Spleen (tissue), 11 donors: ENCODE results near the gene NCAPH2. TPM values are rescaled to one million over a fixed set of nuclear protein-coding genes. Genes with fewer than 3 reads are reported as not detected.
A peak's percentile ranks its signal among the peaks of the same experiment; 100 is the strongest.

ENCODE experiments used
- DNase-seq: peaks from one replicate; pipeline ENCODE4 v3.0.0-alpha.2; 2020
- H3K27ac ChIP-seq, 8 donors: fragments of 200-600 bp; sonication (generic) in 7 of 8; 1 replicate in 4 of 8; 2 replicates in 4 of 8; pipeline versions ENCODE4 v1.5.0 to v1.8.0; 2016 to 2021; ENCODE audit warnings: inconsistent platforms in 4 of 8, mild to moderate bottlenecking in 4 of 8, moderate library complexity in 1 of 8
- H3K27me3 ChIP-seq, 7 donors: fragments of 200-600 bp; sonication (generic) in 6 of 7; replicated peaks in 1 of 7; 1 replicate in 4 of 7; 2 replicates in 3 of 7; pipeline versions ENCODE4 v1.5.0 to v1.8.0; 2016 to 2021; ENCODE audit warnings: inconsistent platforms in 3 of 7, mild to moderate bottlenecking in 1 of 7
- H3K36me3 ChIP-seq, 6 donors: fragments of 200-600 bp; sonication (generic) in 5 of 6; 1 replicate in 4 of 6; 2 replicates in 2 of 6; pipeline versions ENCODE4 v1.5.0 to v1.8.0; 2016 to 2021; ENCODE audit warnings: inconsistent platforms in 2 of 6
- H3K4me1 ChIP-seq, 6 donors: fragments of 200-600 bp; sonication (generic) in 5 of 6; 1 replicate in 3 of 6; 2 replicates in 3 of 6; pipeline versions ENCODE4 v1.5.0 to v1.8.0; 2016 to 2021; ENCODE audit warnings: inconsistent platforms in 3 of 6
- H3K4me3 ChIP-seq, 8 donors: fragments of 200-600 bp; sonication (generic) in 7 of 8; 1 replicate in 4 of 8; 2 replicates in 4 of 8; pipeline versions ENCODE4 v1.5.0 to v1.8.0; 2016 to 2021; ENCODE audit warnings: inconsistent platforms in 4 of 8, mild to moderate bottlenecking in 4 of 8, moderate library complexity in 2 of 8
- H3K9me3 ChIP-seq, 8 donors: fragments of 200-600 bp; sonication (generic) in 7 of 8; 1 replicate in 4 of 8; 2 replicates in 4 of 8; pipeline versions ENCODE4 v1.5.0 to v1.8.0; 2016 to 2021; ENCODE audit warnings: inconsistent platforms in 4 of 8
- CTCF ChIP-seq, 11 experiments: fragments of 200-600 bp in 7 of 11; fragments of 450-650 bp in 4 of 11; sonication (generic) in 4 of 11; IDR thresholded peaks in 8 of 11; conservative IDR thresholded peaks in 3 of 11; 1 replicate in 7 of 11; 2 replicates in 4 of 11; pipeline versions ENCODE4 v1.4.0 to v1.8.0; 2016 to 2021; ENCODE audit warnings: antibody characterized with exemption in 11 of 11, inconsistent platforms in 4 of 11, mild to moderate bottlenecking in 1 of 11
- POLR2A ChIP-seq, 3 donors: fragments of 450-650 bp; IDR thresholded peaks; one replicate each; pipeline ENCODE4 v1.5.1; 2017; ENCODE audit warnings: antibody characterized with exemption in 3 of 3, mild to moderate bottlenecking in 1 of 3
- POLR2AphosphoS5 ChIP-seq, 3 donors: sonication (generic); formaldehyde crosslinking; IDR thresholded peaks; one replicate each; pipeline ENCODE4 v1.5.1; 2017; ENCODE audit warnings: antibody characterized with exemption in 3 of 3
- WGBS, 5 donors: extraction: QIAGEN DNeasy Blood & Tissue Kit in 3 of 5; methylation state at CpG; one replicate each; pipeline versions ENCODE4 v1.1.5 to v1.1.7; 2013 to 2018; 5-methylcytosine and 5-hydroxymethylcytosine counted together
- intact Hi-C: fragments of 100-400 bp; cut with DNase I; formaldehyde crosslinking; loops from one replicate; pipeline ENCODE4 v1.15.0; 2023; ENCODE audit warnings: low total_unique reads
- polyA plus RNA-seq, 3 donors: library from polyadenylated mRNA; stranded (reverse); fragments of 200-250 nt; gene quantifications; one replicate each; pipeline ENCODE4 v1.2.1, GENCODE V29; 2013
- total RNA-seq, 7 donors: library from RNA; depleted of rRNA in 3 of 7; stranded (reverse); fragments of >200 nt in 3 of 7; fragmentation: NEBNext Ultra II Directional in 4 of 7; extraction: Animal tissue kit (Norgen Biotek cat#: 25700) in 4 of 7; gene quantifications; one replicate each; pipeline versions ENCODE4 v1.1.0 to v1.2.1, GENCODE V29; 2016 to 2021
- donor health status: healthy with polysubstance abuse.
- donor health status: DM: no; HTN: no; CAD: no; lungs with moderate emphysema.
- donor health status: DM: no; HTN: no; CAD: no.
- donor health status: Bipolar disorder and iron deficiency.
- donor health status: healthy.
- donor health status: DM: no; HTN: no; CAD: no.
- donor health status: DM: yes; HTN: yes; CAD: no.

The NCAPH2 gene
- total and polyA plus RNA-seq, 10 donors, result 31.4 to 48.0 (median 37.1) TPM

DNA sequence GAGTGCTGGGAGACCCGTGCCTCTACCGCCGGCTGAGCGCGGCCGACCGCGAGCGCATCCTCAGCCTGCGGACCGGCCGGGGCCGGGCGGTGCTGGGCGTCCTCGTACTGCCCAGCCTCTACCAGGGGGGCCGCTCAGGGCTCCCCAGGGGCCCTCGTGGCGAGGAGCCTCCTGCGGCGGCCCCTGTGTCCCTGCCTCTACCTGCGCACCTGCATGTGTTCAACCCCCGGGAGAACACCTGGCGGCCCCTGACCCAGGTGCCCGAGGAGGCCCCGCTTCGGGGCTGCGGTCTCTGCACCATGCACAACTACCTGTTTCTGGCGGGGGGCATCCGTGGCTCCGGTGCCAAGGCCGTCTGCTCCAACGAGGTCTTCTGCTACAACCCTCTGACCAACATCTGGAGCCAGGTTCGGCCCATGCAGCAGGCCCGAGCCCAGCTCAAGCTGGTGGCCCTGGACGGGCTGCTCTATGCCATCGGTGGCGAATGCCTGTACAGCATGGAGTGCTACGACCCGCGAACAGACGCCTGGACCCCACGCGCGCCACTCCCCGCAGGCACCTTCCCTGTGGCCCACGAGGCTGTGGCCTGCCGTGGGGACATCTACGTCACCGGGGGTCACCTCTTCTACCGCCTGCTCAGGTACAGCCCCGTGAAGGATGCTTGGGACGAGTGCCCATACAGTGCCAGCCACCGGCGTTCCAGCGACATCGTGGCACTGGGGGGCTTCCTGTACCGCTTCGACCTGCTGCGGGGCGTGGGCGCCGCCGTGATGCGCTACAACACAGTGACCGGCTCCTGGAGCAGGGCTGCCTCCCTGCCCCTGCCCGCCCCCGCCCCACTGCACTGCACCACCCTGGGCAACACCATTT, 41.1 kb downstream of the NCAPH2 start:
- H3K9me3 ChIP-seq, result no peaks in the 10 kb centered on the region
- WGBS, 5 donors, result 56 to 89% (median 57%) methylated on average over 36 to 68 of the region's 68 CpGs
- H3K27me3 ChIP-seq, result peaks cover 0 to 34% (median 14%) of the 10 kb centered on the region in 7 donors
- peak overlapping the region; percentile 37 to 87 (median 77) for H3K27ac ChIP-seq
- intact Hi-C loops, result no loop called here
- H3K4me3 ChIP-seq, result peak overlapping the region; percentile 26 to 70 (median 46)
- TF ChIP-seq CTCF (IDR thresholded peaks at IDR 0.05 in 8 of 11, conservative IDR thresholded peaks at IDR 0.05 in 3 of 11), result no peak
- no peak for TF ChIP-seq POLR2A (IDR thresholded peaks at IDR 0.05)
- TF ChIP-seq POLR2AphosphoS5 (IDR thresholded peaks at IDR 0.05), result no peak
- H3K36me3 ChIP-seq, result no peaks in the 10 kb centered on the region
- peaks cover 18 to 67% (median 45%) of the 10 kb centered on the region in 6 donors for H3K4me1 ChIP-seq
- DNase-seq, result peak; percentile 84

- Histone ChIP-seq H3K36me3 (no peaks in the 10 kb centered on the region), H3K27me3 (peaks cover 0 to 34% (median 14%) of the 10 kb centered on the region in 7 donors), H3K4me1 (peaks cover 10 to 55% (median 34%) of the 10 kb centered on the region in 6 donors), H3K4me3 (no peak overlapping the region), H3K9me3 (no peaks in the 10 kb centered on the region), H3K27ac (no peak overlapping the region)
- WGBS, 5 donors, result 90 to 97% (median 92%) methylated on average over 7 to 8 of the region's 8 CpGs
- peak; percentile 74 for DNase-seq
- no peak for TF ChIP-seq POLR2A (IDR thresholded peaks at IDR 0.05)
- TF ChIP-seq POLR2AphosphoS5 (IDR thresholded peaks at IDR 0.05), result no peak
- intact Hi-C loops, result no loop called here
Measured at GRCh38 chr22:50550395-50550794, 42.4 kb downstream of the NCAPH2 start.

GRCh38 chr22:50551160-50551752, 43.2 kb downstream of the NCAPH2 start:
- no peaks in the 10 kb centered on the region for H3K36me3 ChIP-seq
- no peak for TF ChIP-seq POLR2AphosphoS5 (IDR thresholded peaks at IDR 0.05)
- TF ChIP-seq CTCF (IDR thresholded peaks at IDR 0.05 in 8 of 11, conservative IDR thresholded peaks at IDR 0.05 in 3 of 11), result no peak
- no peak for TF ChIP-seq POLR2A (IDR thresholded peaks at IDR 0.05)
- WGBS, 5 donors, result 94 to 96% (median 95%) methylated on average over 10 to 11 of the region's 11 CpGs
- intact Hi-C loops, result no loop called here
- H3K4me3 ChIP-seq, result no peak overlapping the region
- DNase-seq, result peak; percentile 73
- H3K27ac ChIP-seq, result no peak overlapping the region
- H3K4me1 ChIP-seq, result peaks cover 10 to 46% (median 29%) of the 10 kb centered on the region in 6 donors
- no peaks in the 10 kb centered on the region for H3K9me3 ChIP-seq
- peaks cover 0 to 31% (median 14%) of the 10 kb centered on the region in 7 donors for H3K27me3 ChIP-seq

GRCh38 chr22:50553310-50553709, 45.3 kb downstream of the NCAPH2 start:
- no peaks in the 10 kb centered on the region for H3K9me3 ChIP-seq
- peaks cover 0 to 15% (median 8%) of the 10 kb centered on the region in 7 donors for H3K27me3 ChIP-seq
- peaks cover 8 to 27% (median 19%) of the 10 kb centered on the region in 6 donors for H3K4me1 ChIP-seq
- intact Hi-C loops, result no loop called here
- no peaks in the 10 kb centered on the region for H3K36me3 ChIP-seq
- no peak for DNase-seq
- TF ChIP-seq POLR2AphosphoS5 (IDR thresholded peaks at IDR 0.05) (no peak), CTCF (IDR thresholded peaks at IDR 0.05 in 8 of 11, conservative IDR thresholded peaks at IDR 0.05 in 3 of 11) (no peak), POLR2A (IDR thresholded peaks at IDR 0.05) (no peak)
- no peak overlapping the region for H3K4me3 ChIP-seq
- no peak overlapping the region for H3K27ac ChIP-seq
- 78 to 95% (median 83%) methylated on average over 8 of the region's 8 CpGs for WGBS, 5 donors
